ENCODE measurements around the gene CLDN25.
"Not testable (repeated sequence)": the region's sequence is repeated elsewhere in the genome, so short reads cannot be mapped to it uniquely, and the experiment has no call there.

CLDN25 gene

GRCh38 chr11:113779496-113779895, at the start of gene CLDN25:
Gene CLDN25, plus strand, starts transcription at chr11:113779796. Its CDS starts 0 bp downstream, at chr11:113779796.
- no peak for DNase-seq

DNA sequence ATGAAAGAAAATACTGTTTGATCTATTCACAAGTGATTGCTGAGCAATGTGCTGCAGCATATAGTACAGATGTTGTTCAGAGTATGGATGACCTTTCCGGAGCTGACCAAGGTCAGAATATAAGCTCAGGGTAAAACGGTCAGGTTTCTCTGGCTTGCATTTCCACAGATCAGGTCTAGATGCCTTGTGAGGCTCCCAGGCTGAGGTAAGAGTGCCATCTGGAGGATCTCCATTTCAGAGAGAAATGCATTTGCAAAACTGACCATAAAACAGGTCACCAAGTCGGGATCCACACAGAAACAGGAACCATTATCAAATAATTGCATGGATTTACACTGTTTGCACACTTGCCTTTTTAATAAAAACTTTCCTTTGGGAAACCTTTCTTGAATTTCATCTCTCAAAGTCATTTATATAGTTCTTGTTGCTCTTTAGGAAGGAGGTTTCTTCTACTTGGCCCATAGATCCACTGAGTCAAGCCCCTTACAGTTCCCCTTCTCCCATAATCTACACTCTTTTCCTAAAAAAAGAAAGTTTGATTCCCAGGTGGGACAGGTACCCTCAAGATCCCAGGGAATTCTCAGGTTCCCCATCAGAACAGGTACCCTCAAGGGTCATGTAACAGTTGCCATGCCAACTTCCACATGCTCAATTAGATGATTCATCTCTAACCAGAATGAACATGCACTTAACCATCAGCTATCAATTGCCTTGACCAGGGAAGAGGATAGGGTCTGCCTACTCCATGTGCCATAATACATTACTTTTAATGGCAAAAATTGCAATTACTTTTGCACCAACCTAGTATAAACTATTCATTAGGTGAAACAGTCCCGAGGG, 48.5 kb upstream of the CLDN25 start:
- no peak for DNase-seq

DNA sequence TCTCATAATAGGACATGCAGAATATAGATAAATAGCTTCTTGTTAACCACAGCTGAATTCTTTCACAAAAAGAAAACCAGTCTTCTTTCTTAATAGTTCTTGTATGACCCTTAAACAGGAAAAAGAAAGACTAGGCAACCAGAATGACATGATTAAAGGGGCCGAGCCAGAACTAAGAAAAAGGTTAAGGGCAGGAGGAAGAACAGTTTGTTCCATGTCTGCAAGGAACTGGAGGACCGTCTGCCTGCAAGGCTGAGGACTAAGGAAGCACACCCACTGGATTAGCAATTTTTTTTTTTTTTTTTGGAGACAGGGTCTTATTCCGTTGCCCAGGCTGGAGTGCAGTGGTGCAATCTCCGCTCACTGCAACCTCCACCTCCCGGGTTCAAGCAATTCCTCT, 47.5 kb upstream of the CLDN25 start:
- DNase-seq = no peak

DNA sequence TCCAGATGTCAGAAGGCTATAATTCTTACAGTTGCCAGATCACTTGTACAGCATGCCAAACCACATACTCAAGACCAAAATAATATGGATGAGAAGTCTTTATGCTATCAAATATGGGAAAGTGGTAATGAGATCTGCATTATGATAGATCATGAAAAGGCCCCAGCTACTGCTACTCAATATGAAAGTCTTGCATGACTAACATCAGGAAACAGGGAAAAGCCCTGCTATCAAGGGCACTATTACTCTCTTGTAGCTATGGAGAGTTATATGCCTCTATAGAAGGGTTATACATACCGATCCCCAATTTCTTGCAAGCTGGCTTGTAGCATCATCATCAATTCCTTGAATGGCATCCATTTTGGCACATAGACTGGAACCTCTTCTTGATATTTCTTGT, 43.3 kb upstream of the CLDN25 start:
- DNase-seq = no peak

- DNase-seq = no peak
These were observed 26.7 kb upstream of the CLDN25 start for GRCh38 chr11:113752932-113753331.

GRCh38 chr11:113760241-113760640, 19.4 kb upstream of the CLDN25 start:
- DNase-seq = no peak

GRCh38 chr11:113763040-113763439, 16.6 kb upstream of the CLDN25 start:
- DNase-seq = not testable (repeated sequence)

DNA sequence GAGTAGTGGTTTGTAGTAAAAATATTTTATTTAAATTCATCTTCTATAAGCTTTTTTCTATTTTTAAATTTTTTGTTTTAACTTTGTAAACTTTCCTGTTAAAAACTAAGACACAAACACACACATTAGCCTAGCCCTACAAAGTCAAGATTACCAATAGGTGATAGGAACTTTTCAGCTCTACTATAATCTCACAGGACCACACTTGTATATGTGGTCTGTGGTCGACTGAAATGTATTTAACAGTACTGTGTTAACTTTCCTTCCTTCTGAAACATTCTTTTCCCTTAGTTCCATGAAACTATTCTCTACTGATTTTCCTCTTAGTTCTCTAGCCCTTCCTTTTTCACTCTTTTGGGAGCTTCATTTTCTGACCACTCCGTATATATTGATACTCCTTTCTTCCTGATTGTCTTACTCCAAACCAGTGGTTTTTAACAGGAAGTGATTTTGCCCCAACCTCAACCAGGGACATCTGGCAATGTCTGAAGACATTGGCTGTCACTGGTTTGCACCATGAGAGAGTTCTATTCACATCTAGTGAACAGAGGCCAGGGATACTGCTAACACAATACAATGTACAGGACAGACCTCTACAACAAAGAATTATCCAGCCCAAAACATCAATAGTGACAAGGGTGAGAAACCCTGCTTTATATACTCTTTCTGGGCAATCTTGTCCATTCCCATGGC, 14.9 kb upstream of the CLDN25 start:
- DNase-seq = no peak

- DNase-seq = no peak
These were observed 7.6 kb upstream of the CLDN25 start for GRCh38 chr11:113771964-113772363.

DNA sequence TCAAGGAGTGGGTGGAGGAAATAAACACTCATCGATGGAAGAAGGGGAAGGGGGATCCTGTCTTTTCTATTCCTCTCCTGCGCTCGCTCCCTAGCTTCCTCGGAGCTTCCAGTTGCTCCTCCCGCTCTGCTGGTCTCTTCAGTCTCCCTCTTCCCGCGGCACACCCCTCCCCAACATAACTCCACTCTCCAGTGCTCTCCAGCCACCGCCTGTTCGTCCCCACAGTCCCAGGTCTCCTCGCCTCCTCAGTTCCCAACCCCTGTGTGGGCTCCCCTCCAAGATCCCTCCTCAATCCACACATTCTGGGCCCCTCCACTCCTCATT, 6.5 kb upstream of the CLDN25 start:
- DNase-seq = no peak

- DNase-seq = peak; percentile 85
These were observed 6.0 kb upstream of the CLDN25 start, which contains the start of gene ZW10 for GRCh38 chr11:113773416-113774173. Gene ZW10, minus strand, starts transcription at chr11:113773692. Its CDS starts 26 bp downstream, at chr11:113773666.

DNA sequence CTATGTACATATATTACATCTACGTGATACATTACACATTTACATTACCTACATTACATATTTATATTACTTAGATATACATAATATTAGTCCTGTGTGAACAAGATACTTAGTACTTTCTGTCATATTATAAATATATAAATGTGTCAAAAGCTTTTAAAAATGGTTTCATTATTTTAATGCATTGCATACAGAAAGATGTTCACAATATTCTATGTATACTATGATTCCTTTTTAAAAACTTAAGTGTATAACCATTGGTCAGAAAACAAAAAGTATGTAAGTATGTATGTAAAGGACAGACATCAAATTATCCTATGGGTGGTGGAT, 5.5 kb upstream of the CLDN25 start:
- DNase-seq = no peak

DNA sequence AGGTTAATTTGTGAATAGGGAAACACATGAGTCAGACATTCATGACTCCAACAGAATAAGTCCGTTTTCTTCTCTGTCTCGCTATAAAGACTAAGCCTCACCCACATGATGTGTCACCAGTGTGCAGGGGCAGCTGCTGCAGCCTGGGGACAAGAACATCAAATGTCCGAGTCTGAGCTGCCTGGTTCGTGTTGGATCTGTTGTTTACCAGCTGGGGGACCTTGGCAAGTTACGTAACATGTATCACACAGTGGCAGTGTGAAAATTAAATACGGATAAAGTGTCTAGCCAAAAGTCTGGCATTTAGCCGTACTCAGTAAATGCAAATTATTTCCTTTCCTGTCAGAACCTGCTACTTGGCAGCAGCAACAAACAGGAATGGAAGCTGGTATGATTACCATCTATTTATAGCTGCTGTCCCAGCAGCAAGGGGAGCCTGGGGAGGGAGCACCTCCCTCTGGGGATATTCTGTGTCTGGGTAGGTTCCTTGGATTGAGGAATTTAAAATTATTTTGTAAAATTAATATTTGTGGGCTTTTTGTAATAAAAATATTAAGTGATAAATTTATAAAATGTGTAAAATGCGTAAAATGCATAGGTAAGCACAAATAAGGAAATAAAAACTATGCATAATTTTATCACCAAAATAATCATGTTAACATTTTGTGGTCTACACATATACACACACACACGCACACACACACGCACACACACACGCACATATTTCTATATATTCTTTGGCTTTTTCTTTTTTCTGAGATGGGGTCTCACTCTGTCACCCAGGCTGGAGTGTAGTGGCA, 1.3 kb upstream of the CLDN25 start:
- no peak for DNase-seq

DNA sequence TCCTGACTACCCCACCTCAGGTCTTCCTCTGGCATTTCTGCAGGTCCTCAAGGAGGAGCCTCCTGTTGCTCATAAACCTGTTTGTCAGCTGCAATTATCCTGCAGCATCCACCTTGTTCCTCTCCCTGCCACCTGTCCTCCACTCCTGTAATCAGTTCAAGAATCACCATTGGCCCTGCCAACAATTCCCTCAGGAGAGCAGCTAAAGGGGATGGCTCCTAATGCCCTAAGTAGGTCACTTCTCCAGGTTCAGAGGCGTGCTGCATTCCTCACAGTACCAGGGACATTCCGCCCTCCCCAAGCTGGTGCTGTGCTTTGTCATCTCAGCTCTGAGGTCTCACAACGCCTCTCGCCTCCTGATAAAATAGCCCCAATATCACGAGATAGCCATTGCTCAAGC, 2.1 kb downstream of the CLDN25 start:
- no peak for DNase-seq

GRCh38 chr11:113782134-113782533, 2.5 kb downstream of the CLDN25 start:
- no peak for DNase-seq

- not testable (repeated sequence) for DNase-seq
These were observed 9.4 kb downstream of the CLDN25 start for GRCh38 chr11:113789016-113789415.

GRCh38 chr11:113789675-113790320, 10.2 kb downstream of the CLDN25 start:
- no peak for DNase-seq

- no peak for DNase-seq
These were observed 17.2 kb downstream of the CLDN25 start for GRCh38 chr11:113796663-113797259.

- DNase-seq = no peak
These were observed 23.0 kb downstream of the CLDN25 start for GRCh38 chr11:113802621-113803020.

- no peak for DNase-seq
These were observed 26.0 kb downstream of the CLDN25 start for GRCh38 chr11:113805640-113806039.

- no peak for DNase-seq
These were observed 26.8 kb downstream of the CLDN25 start for GRCh38 chr11:113806406-113806805.

DNA sequence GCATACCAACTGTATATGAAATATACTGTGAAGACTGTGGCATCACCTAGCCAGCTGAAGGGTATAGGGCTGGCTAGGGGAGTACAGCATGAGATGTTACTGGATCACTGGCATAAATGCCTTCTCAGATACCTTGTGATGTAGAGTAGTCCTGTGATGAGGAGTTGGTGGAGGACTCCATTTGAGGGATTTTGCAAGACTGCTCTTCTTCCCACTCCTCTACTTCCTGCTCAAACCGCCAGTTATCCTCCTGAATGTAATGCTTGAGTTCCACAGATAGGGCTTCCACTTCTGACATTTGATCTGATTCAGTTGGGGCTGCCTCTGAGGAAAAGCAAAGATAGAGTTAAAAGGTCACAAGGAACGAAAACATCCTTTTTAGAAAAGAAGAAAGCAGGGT, 29.3 kb downstream of the CLDN25 start:
- DNase-seq = no peak

Measured in activated CD4-positive, alpha-beta T cell treated with anti-CD3 and anti-CD28 coated beads for 1 hour (primary cell).